GM18502 (cell line): ENCODE measurements around the gene EXOC3L2.

ENCODE experiments used
- ATAC-seq: cut with Tn5 transposase; IDR thresholded peaks from one replicate; pipeline ENCODE4 v1.9.1; 2021; ENCODE audit warnings: mild to moderate bottlenecking; ENCODE audit not compliant: unreplicated experiment, poor library complexity

Gene EXOC3L2

GRCh38 chr19:45186509-45187334 lies 58.5 kb downstream of the EXOC3L2 start:
- ATAC-seq = no peak

- ATAC-seq = no peak
Measured at GRCh38 chr19:45184115-45184514, 61.1 kb downstream of the EXOC3L2 start.

GRCh38 chr19:45182758-45183157 lies 62.4 kb downstream of the EXOC3L2 start:
- ATAC-seq = no peak

GRCh38 chr19:45180936-45181335 lies 64.3 kb downstream of the EXOC3L2 start:
- ATAC-seq = no peak

GRCh38 chr19:45179892-45180370 lies 65.3 kb downstream of the EXOC3L2 start:
- no peak for ATAC-seq

GRCh38 chr19:45179072-45179891 lies 65.9 kb downstream of the EXOC3L2 start:
- no peak for ATAC-seq

- ATAC-seq = peak; percentile 83
Measured at GRCh38 chr19:45178262-45179071, 66.7 kb downstream of the EXOC3L2 start, which contains the start of gene BLOC1S3. Gene BLOC1S3 (plus strand): TSS chr19:45178784. CDS start chr19:45179297, 513 bp downstream.

- peak; percentile 13 for ATAC-seq
Measured at GRCh38 chr19:45177817-45178261, 67.4 kb downstream of the EXOC3L2 start, which contains the start of gene TRAPPC6A. Gene TRAPPC6A (minus strand): TSS chr19:45178237. CDS start chr19:45178218, 19 bp downstream.

GRCh38 chr19:45175515-45176345 lies 69.5 kb downstream of the EXOC3L2 start:
- no peak for ATAC-seq

GRCh38 chr19:45173816-45174215 lies 71.4 kb downstream of the EXOC3L2 start:
- no peak for ATAC-seq

- ATAC-seq = no peak
Measured at GRCh38 chr19:45172611-45173208, 72.5 kb downstream of the EXOC3L2 start.

- ATAC-seq = no peak
Measured at GRCh38 chr19:45172173-45172572, 73.0 kb downstream of the EXOC3L2 start.

- no peak for ATAC-seq
Measured at GRCh38 chr19:45171211-45171623, 74.0 kb downstream of the EXOC3L2 start.

GRCh38 chr19:45170146-45171106 lies 74.8 kb downstream of the EXOC3L2 start:
- ATAC-seq = no peak

GRCh38 chr19:45169602-45170001 lies 75.6 kb downstream of the EXOC3L2 start:
- no peak for ATAC-seq

- ATAC-seq = no peak
Measured at GRCh38 chr19:45168767-45169351, 76.3 kb downstream of the EXOC3L2 start.

GRCh38 chr19:45166723-45167252 lies 78.4 kb downstream of the EXOC3L2 start:
- ATAC-seq = no peak
